GM12872 (cell line): ENCODE data around the gene ZNF827.

Experiments used
- CTCF ChIP-seq: IDR thresholded peaks from 3 replicates; pipeline ENCODE4 v1.5.1; 2011; ENCODE audit warnings: low read depth, mild to moderate bottlenecking, low read length, moderate library complexity; ENCODE audit not compliant: insufficient read depth

ZNF827 gene

DNA sequence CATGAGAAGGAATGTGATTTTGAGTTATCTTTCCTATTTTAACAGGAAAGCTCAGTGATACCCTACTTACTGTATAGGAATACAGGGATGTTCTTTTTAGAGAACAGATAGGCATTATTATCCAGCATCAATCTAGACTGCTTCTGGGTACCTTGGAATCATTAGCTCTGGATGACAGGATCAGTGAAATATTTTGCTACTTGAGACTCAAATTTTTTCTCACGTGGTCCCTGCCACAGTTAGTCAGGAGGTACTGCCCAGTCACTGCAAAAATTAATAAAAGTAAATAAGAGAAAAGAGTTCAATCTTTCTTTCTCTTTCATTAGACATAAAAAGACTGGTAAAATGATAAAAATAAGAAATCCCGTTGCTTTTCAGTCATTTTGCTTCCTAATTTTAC, 5.5 kb downstream of the ZNF827 start:
- TF ChIP-seq CTCF = no peak

DNA sequence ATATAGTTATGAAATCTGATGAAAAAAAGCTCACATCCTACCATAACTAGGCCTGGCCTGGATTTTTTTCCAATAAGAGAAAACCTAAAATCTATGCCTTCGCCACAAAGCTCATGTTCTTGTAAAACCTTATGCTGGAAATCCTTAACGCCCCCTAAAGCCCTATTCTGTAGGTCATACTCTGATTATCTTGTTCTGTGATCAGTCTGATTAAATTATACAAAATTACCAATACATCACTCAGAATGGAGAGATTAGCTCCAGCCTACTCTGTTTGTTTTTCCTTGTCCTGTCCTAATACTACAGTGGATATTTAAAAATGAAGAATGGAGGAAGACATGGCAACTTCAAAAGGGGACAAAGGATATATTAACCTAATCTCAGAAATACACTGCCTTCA, 7.2 kb downstream of the ZNF827 start:
- TF ChIP-seq CTCF = no peak

- TF ChIP-seq CTCF = no peak
Observed at GRCh38 chr4:145930592-145930991, 8.0 kb downstream of the ZNF827 start.

GRCh38 chr4:145929415-145930178, 9.0 kb downstream of the ZNF827 start:
- TF ChIP-seq CTCF = no peak

GRCh38 chr4:145928748-145929147, 9.9 kb downstream of the ZNF827 start:
- no peak for TF ChIP-seq CTCF

DNA sequence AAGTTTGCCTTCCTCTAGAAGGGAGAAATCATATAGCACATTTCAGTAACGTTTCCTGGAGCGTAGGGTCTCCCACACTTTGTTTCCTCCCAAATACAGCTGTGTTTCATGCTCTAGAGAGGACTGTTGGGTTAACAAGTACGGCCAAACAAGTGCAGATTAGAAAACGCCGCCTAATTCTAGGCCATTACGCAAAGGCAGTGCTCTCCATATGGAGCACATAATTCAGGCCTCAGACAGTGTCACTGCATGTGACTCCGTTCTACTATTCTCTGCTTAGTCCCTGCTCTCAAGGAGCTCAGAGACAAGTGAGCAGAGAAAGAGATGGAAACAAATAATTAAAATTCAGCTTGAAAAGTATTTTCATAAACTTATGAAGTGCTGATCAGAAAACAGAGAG, 11.6 kb downstream of the ZNF827 start:
- no peak for TF ChIP-seq CTCF

DNA sequence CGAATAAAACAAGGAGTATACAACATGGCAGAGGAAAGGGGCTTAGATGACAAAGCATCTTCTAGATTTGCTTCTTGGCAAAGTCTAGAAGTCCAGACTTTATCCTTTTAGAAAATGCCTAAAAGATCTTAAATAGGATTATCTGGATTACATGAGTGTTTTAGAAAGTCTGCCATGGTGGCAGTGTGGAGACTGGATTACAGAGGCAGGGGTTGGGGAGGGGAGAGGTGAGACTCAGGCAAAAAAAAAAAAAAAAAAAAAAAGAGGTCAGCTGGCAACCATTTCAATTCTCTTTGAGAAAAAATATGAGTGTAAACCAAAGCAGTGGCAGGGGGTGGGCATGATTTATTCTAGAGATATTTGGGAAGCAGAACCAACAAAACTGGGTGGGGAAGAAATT, 17.4 kb downstream of the ZNF827 start:
- no peak for TF ChIP-seq CTCF

DNA sequence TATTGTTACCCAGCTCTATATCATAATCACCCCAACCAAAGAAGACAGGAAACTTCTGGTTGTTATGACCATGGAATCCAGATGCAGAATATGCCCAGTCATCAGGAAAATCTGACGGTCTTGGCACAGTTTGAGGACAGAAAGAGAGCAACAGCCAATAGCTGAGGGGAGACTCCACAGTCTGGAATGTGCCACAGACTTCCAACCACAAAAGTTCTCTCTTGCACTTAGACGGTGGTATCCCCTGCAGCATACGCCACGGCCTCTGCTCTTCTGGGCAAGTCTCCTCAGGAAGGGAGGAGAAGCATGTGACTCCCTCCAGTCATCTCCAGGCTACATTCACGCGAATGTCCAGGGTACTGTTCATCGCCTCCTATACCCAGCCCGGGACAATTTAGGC, 18.4 kb downstream of the ZNF827 start:
- TF ChIP-seq CTCF = no peak
